ENCODE results near the gene BCAN. TPM values are rescaled to one million over a fixed set of nuclear protein-coding genes. Genes with fewer than 3 reads are reported as not detected.

Gene BCAN
- total RNA-seq, 4 donors from 2014 or later, result not detected

- no peak for DNase-seq (ENCODE audit: low spot score)
- no peak for ATAC-seq (ENCODE audit: low FRiP score)
- TF ChIP-seq CTCF (IDR thresholded peaks at IDR 0.05), result no peak
Measured at GRCh38 chr1:156671804-156672203, 29.9 kb downstream of the BCAN start.

- no peak for ATAC-seq (ENCODE audit: low FRiP score)
- TF ChIP-seq CTCF (IDR thresholded peaks at IDR 0.05), result no peak
- DNase-seq (ENCODE audit: low spot score), result no peak
Measured at GRCh38 chr1:156673387-156674121, 31.6 kb downstream of the BCAN start.

- ATAC-seq (ENCODE audit: low FRiP score), result no peak
- TF ChIP-seq CTCF (IDR thresholded peaks at IDR 0.05), result no peak
Measured at GRCh38 chr1:156675210-156676113, 33.5 kb downstream of the BCAN start.

GRCh38 chr1:156676114-156676819 lies 34.4 kb downstream of the BCAN start:
- DNase-seq (ENCODE audit: low spot score) (no peak), ATAC-seq (ENCODE audit: low FRiP score) (no peak)

More at GRCh38 chr1:156675210-156676113, 33.5 kb downstream of the BCAN start:
- no peak for DNase-seq (ENCODE audit: low spot score)

GRCh38 chr1:156676820-156677615 lies 35.1 kb downstream of the BCAN start, which contains the start of gene NES:
NES (minus strand) TSS chr1:156677407; CDS start chr1:156677264, 143 bp downstream.
- ATAC-seq (ENCODE audit: low FRiP score) (peak; percentile 35), DNase-seq (ENCODE audit: low spot score) (no peak)
- no peak for TF ChIP-seq CTCF (IDR thresholded peaks at IDR 0.05)

More at GRCh38 chr1:156676114-156676819, 34.4 kb downstream of the BCAN start:
- no peak for TF ChIP-seq CTCF (IDR thresholded peaks at IDR 0.05)
